Measurements from ENCODE around the gene ARAF. TPM values are rescaled to one million over a fixed set of nuclear protein-coding genes. Genes with fewer than 3 reads are reported as not detected.

ARAF gene
- total RNA-seq, 1 experiment from 2014 or later = 31.1 TPM

GRCh38 chrX:47618923-47619485 lies 58.0 kb downstream of the ARAF start:
- Histone ChIP-seq H3K9me2 (ENCODE audit: insufficient read depth) (no peaks in the 10 kb centered on the region), H3K4me3 (no peak overlapping the region), H3K27ac (no peak overlapping the region), H3K9me3 (ENCODE audit: insufficient read depth, low read depth) (no peaks in the 10 kb centered on the region), H3F3A (ENCODE audit: insufficient read depth, low read depth) (no peaks in the 10 kb centered on the region), H3K4me2 (no peak overlapping the region), H3K4me1 (replicated peaks; ENCODE audit: insufficient read depth) (no peaks in the 10 kb centered on the region), H3K79me2 (ENCODE audit: low read depth) (no peaks in the 10 kb centered on the region), H2AFZ (no peak overlapping the region), H3K27me3 (ENCODE audit: insufficient read depth, low read depth) (no peaks in the 10 kb centered on the region), H3K36me3 (ENCODE audit: low read depth) (no peaks in the 10 kb centered on the region), H4K20me1 (ENCODE audit: insufficient read depth) (no peaks in the 10 kb centered on the region)
- DNase-seq = no peak
- no TSS peak for BruUV-seq (replicated peaks)
- intact Hi-C loops (cut with micrococcal nuclease; ENCODE audit: unreplicated experiment) = no loop called here
- ChIA-PET POLR2A (ENCODE audit: unreplicated experiment) (no interaction called here), CTCF (no interaction called here)
- TF ChIP-seq CTCF (conservative IDR thresholded peaks at IDR 0.05) (no peak), EZH2 (IDR thresholded peaks at IDR 0.05; ENCODE audit: low read depth) (no peak)

- BruUV-seq (replicated peaks) = no TSS peak
- H3K4me1 ChIP-seq (replicated peaks; ENCODE audit: insufficient read depth) = no peaks in the 10 kb centered on the region
- ChIA-PET POLR2A (ENCODE audit: unreplicated experiment) (no interaction called here), CTCF (no interaction called here)
- no peaks in the 10 kb centered on the region for H3K79me2 ChIP-seq (ENCODE audit: low read depth)
- no peaks in the 10 kb centered on the region for H3K27me3 ChIP-seq (ENCODE audit: insufficient read depth, low read depth)
- H3K4me3 ChIP-seq = no peak within 1 kb of the TSS
- DNase-seq = no peak
- TF ChIP-seq EZH2 (IDR thresholded peaks at IDR 0.05; ENCODE audit: low read depth) = no peak
- no peak for TF ChIP-seq CTCF (conservative IDR thresholded peaks at IDR 0.05)
- H3K36me3 ChIP-seq (ENCODE audit: low read depth) = no peaks in the 10 kb centered on the region
- no peak within 1 kb of the TSS for H2AFZ ChIP-seq
- H3K27ac ChIP-seq = no peak within 1 kb of the TSS
- no peaks in the 10 kb centered on the region for H3K9me3 ChIP-seq (ENCODE audit: insufficient read depth, low read depth)
- intact Hi-C loops (cut with micrococcal nuclease; ENCODE audit: unreplicated experiment) = no loop called here
- H3K9me2 ChIP-seq (ENCODE audit: insufficient read depth) = no peaks in the 10 kb centered on the region
- H4K20me1 ChIP-seq (ENCODE audit: insufficient read depth) = no peaks in the 10 kb centered on the region
- H3K4me2 ChIP-seq = no peak within 1 kb of the TSS
- H3F3A ChIP-seq (ENCODE audit: insufficient read depth, low read depth) = no peaks in the 10 kb centered on the region
Measured at GRCh38 chrX:47619486-47620302, 58.7 kb downstream of the ARAF start, which contains the start of gene SYN1. Gene SYN1 (minus strand): TSS chrX:47619857. CDS start chrX:47619728, 129 bp downstream.

DNA sequence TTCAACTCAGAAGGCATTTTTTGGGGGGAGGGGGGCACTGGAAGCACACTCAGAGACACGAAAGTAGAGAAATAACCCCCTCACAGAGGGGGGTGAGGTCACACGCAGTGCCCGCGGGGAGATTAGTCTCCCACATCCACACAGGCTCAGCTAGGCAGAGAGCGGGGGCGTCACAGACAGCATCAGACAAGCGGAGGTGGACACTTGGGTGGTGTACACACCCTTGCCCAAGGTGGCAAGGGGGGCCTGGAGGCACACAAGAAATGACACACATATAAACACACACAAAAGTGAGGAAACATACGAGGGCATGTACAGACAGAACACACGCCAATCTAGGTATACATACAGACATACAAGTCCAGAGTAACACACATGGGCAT lies 59.3 kb downstream of the ARAF start:
- Histone ChIP-seq H2AFZ (no peak overlapping the region), H3K79me2 (ENCODE audit: low read depth) (no peaks in the 10 kb centered on the region), H3K4me3 (no peak overlapping the region), H3K9me3 (ENCODE audit: insufficient read depth, low read depth) (no peaks in the 10 kb centered on the region), H3K27me3 (ENCODE audit: insufficient read depth, low read depth) (no peaks in the 10 kb centered on the region), H3K4me1 (replicated peaks; ENCODE audit: insufficient read depth) (no peaks in the 10 kb centered on the region), H4K20me1 (ENCODE audit: insufficient read depth) (no peaks in the 10 kb centered on the region), H3K27ac (no peak overlapping the region), H3K4me2 (no peak overlapping the region), H3F3A (ENCODE audit: insufficient read depth, low read depth) (no peaks in the 10 kb centered on the region), H3K36me3 (ENCODE audit: low read depth) (no peaks in the 10 kb centered on the region), H3K9me2 (ENCODE audit: insufficient read depth) (no peaks in the 10 kb centered on the region)
- DNase-seq = no peak
- no TSS peak for BruUV-seq (replicated peaks)
- TF ChIP-seq EZH2 (IDR thresholded peaks at IDR 0.05; ENCODE audit: low read depth) (no peak), CTCF (conservative IDR thresholded peaks at IDR 0.05) (no peak)
- intact Hi-C loops (cut with micrococcal nuclease; ENCODE audit: unreplicated experiment) = no loop called here
- ChIA-PET POLR2A (ENCODE audit: unreplicated experiment) (no interaction called here), CTCF (no interaction called here)

Small RNAs within 50 kb of the gene (microRNA-seq; reads per million reads assigned to microRNA genes)
- not detected for gene MIR4769 (ENCODE audit: borderline number of aligned reads, borderline replicate concordance)

Other genes with a start within 250 kb of the ARAF start
- not detected in 2 replicates for gene ZNF157, start 190.6 kb upstream of the ARAF start, total RNA-seq (2021)
- gene ZNF41, start 78.0 kb upstream of the ARAF start, total RNA-seq (2021) = 1.8 and 3.1 TPM in 2 replicates
- gene TIMP1, start 21.2 kb downstream of the ARAF start, total RNA-seq (2021) = 48.6 and 59.5 TPM in 2 replicates
- not detected in 2 replicates for gene SYN1, start 58.7 kb downstream of the ARAF start, total RNA-seq (2021)
- gene CFP, start 68.7 kb downstream of the ARAF start, total RNA-seq (2021) = 0.48 and 0.53 TPM in 2 replicates
- gene ELK1, start 89.4 kb downstream of the ARAF start, total RNA-seq (2021) = 16.4 and 22.0 TPM in 2 replicates
- gene UXT, start 98.0 kb downstream of the ARAF start, total RNA-seq (2021) = 46.0 and 53.8 TPM in 2 replicates